Measurements from ENCODE around the gene WWOX. TPM values are rescaled to one million over a fixed set of nuclear protein-coding genes. Genes with fewer than 3 reads are reported as not detected.

The WWOX gene
- total RNA-seq, 1 donor from 2014 or later, result 12.6 TPM

DNA sequence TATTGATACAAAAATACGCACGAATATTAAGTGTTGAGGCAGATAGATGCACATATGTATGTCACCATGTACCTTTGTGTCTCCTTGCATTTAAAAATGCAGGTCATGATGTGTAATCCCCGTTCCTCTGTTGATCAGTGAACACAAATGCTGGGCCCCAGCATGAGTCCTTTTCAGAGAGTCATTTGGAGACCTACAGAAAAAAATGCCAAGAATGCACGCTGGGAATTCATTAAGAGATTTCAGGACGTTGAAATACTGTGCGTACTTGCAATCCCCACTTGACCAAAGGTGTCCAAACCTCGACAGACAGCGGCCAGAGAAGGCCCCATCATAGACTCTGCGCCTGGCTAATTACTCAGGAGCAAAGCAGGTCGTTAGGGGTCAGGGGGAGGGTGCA, 1005.1 kb downstream of the WWOX start:
- no peak for FAIRE-seq
- Histone ChIP-seq H3K27me3 (ENCODE audit: control insufficient read depth, insufficient read depth, low read length) (peaks cover 3% of the 10 kb centered on the region), H3K36me3 (ENCODE audit: control insufficient read depth, insufficient read depth, low read length) (no peaks in the 10 kb centered on the region), H3K4me3 (ENCODE audit: low read depth, low read length) (no peak overlapping the region)
- TF ChIP-seq, protein P1, sequence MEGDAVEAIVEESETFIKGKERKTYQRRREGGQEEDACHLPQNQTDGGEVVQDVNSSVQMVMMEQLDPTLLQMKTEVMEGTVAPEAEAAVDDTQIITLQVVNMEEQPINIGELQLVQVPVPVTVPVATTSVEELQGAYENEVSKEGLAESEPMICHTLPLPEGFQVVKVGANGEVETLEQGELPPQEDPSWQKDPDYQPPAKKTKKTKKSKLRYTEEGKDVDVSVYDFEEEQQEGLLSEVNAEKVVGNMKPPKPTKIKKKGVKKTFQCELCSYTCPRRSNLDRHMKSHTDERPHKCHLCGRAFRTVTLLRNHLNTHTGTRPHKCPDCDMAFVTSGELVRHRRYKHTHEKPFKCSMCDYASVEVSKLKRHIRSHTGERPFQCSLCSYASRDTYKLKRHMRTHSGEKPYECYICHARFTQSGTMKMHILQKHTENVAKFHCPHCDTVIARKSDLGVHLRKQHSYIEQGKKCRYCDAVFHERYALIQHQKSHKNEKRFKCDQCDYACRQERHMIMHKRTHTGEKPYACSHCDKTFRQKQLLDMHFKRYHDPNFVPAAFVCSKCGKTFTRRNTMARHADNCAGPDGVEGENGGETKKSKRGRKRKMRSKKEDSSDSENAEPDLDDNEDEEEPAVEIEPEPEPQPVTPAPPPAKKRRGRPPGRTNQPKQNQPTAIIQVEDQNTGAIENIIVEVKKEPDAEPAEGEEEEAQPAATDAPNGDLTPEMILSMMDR (IDR thresholded peaks at IDR 0.05; ENCODE audit: insufficient read depth, low read length, severe bottlenecking), result no peak
- DNase-seq (ENCODE audit: low read depth), result no peak

DNA sequence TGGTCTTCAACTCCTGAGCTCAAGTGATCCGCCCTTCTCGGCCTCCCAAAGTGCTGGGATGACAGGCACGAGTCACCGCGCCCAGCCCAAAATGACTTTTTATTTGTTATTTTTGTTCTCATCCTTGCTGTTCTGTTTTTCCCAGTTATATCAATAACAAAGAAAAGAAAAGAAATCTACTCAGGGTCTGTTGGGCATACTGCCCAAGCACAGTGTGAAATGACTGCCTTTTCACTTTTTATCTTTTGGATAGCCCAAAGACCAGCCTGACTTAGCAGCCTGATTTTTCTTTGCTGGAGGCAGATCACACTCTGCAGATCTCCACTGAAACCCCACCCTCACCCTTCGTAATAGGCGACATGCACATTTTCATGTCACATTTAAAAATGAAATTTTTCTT, 1007.8 kb downstream of the WWOX start:
- no peak for DNase-seq (ENCODE audit: low read depth)
- Histone ChIP-seq H3K36me3 (ENCODE audit: control insufficient read depth, insufficient read depth, low read length) (no peaks in the 10 kb centered on the region), H3K27me3 (ENCODE audit: control insufficient read depth, insufficient read depth, low read length) (no peaks in the 10 kb centered on the region), H3K4me3 (ENCODE audit: low read depth, low read length) (no peak overlapping the region)
- TF ChIP-seq, protein P1 (IDR thresholded peaks at IDR 0.05; ENCODE audit: insufficient read depth, low read length, severe bottlenecking), result no peak
- FAIRE-seq, result no peak

DNA sequence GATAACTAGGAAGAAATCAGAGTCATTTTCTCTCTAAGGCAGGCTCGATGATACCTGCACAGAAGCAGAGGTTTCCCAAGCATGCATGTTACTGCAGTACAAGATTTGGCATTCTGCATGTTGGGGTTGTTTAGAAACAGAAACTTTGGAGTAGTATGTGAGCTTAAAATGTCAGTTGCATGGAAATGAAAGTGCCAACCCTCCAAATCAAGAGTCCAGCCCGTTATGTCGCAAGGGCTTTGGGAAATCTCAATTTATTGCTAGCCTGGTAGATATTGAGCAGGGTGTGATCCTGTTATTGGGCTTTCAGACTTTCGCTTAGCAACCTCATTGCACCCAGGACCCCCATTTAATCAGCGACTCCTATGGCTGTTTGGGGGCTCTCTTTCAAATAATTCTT, 1010.3 kb downstream of the WWOX start:
- TF ChIP-seq, protein P1 (IDR thresholded peaks at IDR 0.05; ENCODE audit: insufficient read depth, low read length, severe bottlenecking), result no peak
- peak; percentile 81 for FAIRE-seq
- no peak for DNase-seq (ENCODE audit: low read depth)
- Histone ChIP-seq H3K36me3 (ENCODE audit: control insufficient read depth, insufficient read depth, low read length) (no peaks in the 10 kb centered on the region), H3K4me3 (ENCODE audit: low read depth, low read length) (no peak overlapping the region), H3K27me3 (ENCODE audit: control insufficient read depth, insufficient read depth, low read length) (no peaks in the 10 kb centered on the region)

DNA sequence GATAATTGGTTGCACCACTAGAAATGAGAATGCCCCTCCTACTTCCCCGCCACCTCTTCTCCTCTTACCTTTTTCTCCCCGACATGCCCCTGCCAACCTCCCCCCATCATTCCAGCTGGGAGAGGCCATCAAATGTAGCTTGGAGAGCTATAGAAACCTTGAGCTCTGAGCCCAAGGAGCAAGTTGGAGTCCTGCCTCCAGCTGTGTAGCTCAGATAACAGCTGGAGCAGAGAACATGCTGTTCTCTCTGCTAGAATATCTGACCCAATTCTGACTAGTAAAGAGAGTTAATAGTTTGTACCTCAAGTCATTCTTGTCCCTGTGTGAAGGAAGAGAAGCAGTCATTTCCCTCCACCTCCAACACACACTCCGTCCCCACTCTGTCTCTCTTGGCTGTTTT, 1010.8 kb downstream of the WWOX start:
- Histone ChIP-seq H3K36me3 (ENCODE audit: control insufficient read depth, insufficient read depth, low read length) (no peaks in the 10 kb centered on the region), H3K27me3 (ENCODE audit: control insufficient read depth, insufficient read depth, low read length) (no peaks in the 10 kb centered on the region), H3K4me3 (ENCODE audit: low read depth, low read length) (no peak overlapping the region)
- TF ChIP-seq, protein P1 (IDR thresholded peaks at IDR 0.05; ENCODE audit: insufficient read depth, low read length, severe bottlenecking), result no peak
- DNase-seq (ENCODE audit: low read depth) (no peak), FAIRE-seq (no peak)

DNA sequence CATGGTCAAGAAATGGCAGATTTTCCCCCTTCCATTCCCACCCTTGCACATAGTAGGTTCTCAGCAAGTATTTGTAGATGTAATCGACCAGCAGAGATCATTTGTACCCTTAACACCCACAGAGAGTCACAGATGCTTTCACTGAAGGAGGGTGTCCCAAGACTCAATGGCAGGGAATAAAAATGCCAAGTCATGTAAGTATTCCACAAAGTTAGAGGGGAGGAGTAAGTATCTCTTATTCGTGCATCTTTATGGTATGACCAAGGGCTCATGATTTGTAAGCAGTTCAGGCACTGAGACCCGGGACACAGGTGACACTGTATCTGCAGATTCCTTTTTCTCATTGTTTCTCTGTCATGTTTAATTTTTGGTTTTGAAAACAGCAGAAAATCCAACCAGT, 1011.5 kb downstream of the WWOX start:
- no peak for FAIRE-seq
- Histone ChIP-seq H3K36me3 (ENCODE audit: control insufficient read depth, insufficient read depth, low read length) (no peaks in the 10 kb centered on the region), H3K4me3 (ENCODE audit: low read depth, low read length) (no peak overlapping the region), H3K27me3 (ENCODE audit: control insufficient read depth, insufficient read depth, low read length) (no peaks in the 10 kb centered on the region)
- no peak for DNase-seq (ENCODE audit: low read depth)
- TF ChIP-seq, protein P1 (IDR thresholded peaks at IDR 0.05; ENCODE audit: insufficient read depth, low read length, severe bottlenecking), result no peak

DNA sequence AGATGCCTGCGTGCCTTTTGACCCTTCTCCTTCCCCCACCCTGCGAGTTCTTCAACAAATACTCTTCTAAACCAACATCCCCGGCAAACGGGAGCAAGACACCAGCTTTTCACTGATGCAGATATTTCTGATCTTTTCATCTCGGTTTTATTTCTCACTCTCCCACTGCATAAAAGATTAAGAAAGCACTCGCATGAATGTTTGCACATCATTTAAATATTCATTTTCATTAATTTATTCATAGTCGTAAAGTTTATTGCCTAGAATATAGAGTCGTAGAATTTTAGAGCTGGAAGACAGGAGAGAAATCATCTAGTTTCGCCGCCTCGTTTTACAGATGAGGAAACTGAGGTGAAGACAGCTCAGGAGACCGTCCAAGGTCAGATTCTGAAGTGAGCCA, 1013.0 kb downstream of the WWOX start:
- Histone ChIP-seq H3K27me3 (ENCODE audit: control insufficient read depth, insufficient read depth, low read length) (no peaks in the 10 kb centered on the region), H3K36me3 (ENCODE audit: control insufficient read depth, insufficient read depth, low read length) (no peaks in the 10 kb centered on the region), H3K4me3 (ENCODE audit: low read depth, low read length) (no peak overlapping the region)
- no peak for DNase-seq (ENCODE audit: low read depth)
- no peak for FAIRE-seq
- TF ChIP-seq, protein P1 (IDR thresholded peaks at IDR 0.05; ENCODE audit: insufficient read depth, low read length, severe bottlenecking), result no peak

Measured in bronchial epithelial cell (primary cell).